ENCODE data around the gene SNAI3. TPM values are rescaled to one million over a fixed set of nuclear protein-coding genes. Genes with fewer than 3 reads are reported as not detected.

Gene SNAI3
- total RNA-seq, 1 donor = not detected

GRCh38 chr16:88634994-88635670 is 51.2 kb downstream of the SNAI3 start:
- TF ChIP-seq CTCF (IDR thresholded peaks at IDR 0.05; ENCODE audit: insufficient read depth, low read length) = no peak
- no peak for DNase-seq (ENCODE audit: low read depth)
- peak overlapping the region; percentile 38 for H3K4me3 ChIP-seq (ENCODE audit: low read depth, low read length)

DNA sequence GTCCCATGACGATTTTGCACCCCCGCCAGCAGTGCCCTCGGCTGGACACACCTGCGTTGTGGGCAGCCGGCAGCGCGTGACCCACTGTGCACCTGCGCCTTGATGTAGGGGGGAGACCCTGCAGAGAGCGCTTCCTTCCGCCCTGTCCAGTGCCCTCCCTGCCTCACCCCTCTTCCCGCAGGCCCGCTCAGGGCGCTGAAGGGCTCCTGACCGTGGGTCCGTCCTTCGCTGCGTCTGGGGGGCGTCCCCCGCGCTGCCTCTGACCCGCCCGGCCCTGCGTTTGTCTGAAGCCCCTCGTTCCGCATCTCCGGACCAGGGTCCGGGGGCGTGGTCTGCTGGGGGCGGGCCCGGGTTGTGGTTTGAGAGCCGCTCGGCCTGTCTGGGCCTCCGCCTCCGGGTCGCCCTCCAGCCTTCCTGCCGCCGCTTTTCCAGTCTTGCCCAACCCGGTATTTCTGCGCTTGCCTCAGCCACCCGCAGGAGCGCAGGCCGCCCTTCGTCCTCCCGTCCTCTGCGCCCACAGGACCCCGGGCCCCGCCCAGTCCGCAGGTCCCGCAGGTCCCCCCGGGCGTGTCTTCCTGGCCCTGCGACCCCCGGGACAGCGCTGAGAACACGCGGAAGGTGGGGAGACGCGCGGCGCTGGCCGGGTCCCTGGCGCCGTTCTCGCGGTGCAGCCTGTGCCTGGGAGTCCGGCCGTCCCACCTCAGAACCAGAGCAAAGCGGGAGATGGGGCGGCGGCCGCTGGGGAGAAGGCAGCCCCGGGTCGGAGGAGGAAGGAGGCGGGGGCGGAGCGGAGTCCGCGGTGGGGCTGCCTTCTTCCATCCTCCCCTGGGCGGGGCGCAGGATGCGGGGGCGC is 51.9 kb downstream of the SNAI3 start:
- peak; percentile 23 for DNase-seq (ENCODE audit: low read depth)

GRCh38 chr16:88633684-88634140 is 52.6 kb downstream of the SNAI3 start:
- peak; percentile 4 for DNase-seq (ENCODE audit: low read depth)
- TF ChIP-seq CTCF (IDR thresholded peaks at IDR 0.05; ENCODE audit: insufficient read depth, low read length) = no peak
- H3K4me3 ChIP-seq (ENCODE audit: low read depth, low read length) = no peak overlapping the region

More for the DNA sequence above, 51.9 kb downstream of the SNAI3 start:
- H3K4me3 ChIP-seq (ENCODE audit: low read depth, low read length) = peak overlapping the region; percentile 38
- no peak for TF ChIP-seq CTCF (IDR thresholded peaks at IDR 0.05; ENCODE audit: insufficient read depth, low read length)

GRCh38 chr16:88632587-88632930 is 53.7 kb downstream of the SNAI3 start:
- DNase-seq (ENCODE audit: low read depth) = no peak
- TF ChIP-seq CTCF (IDR thresholded peaks at IDR 0.05; ENCODE audit: insufficient read depth, low read length) = no peak

DNA sequence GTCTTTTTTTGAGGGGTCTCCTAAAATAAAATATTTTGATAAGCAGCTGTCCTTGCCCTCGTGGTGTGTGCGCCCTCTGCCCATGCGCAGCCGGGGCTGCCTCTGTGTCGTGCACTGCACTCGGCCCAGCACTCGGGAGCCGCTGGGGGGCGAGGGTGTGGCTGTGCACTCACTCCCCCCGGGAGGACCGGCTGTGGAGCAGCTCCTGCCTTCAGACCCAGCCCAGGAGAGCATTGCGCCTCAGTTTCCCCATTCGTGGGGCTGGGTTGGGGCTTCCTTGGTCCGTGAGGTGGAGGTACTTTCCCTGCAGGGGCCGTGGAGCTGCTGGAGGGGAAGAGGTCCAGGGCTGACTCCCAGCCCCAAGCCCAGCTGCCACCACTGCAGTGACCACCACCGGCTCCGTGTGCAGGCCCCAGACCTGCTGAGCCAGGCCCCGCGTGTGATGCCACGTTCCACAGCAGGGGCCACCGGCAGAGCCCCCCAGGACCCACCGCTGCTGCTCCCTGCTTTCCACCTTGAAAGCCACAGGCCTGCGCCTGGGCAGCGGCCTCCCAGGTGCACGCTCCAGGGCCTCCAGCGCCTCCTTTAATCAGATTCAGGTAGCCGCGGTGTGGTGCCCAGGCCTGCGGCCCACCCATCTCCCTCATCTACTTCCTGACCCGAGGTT is 54.3 kb downstream of the SNAI3 start:
- no peak overlapping the region for H3K4me3 ChIP-seq (ENCODE audit: low read depth, low read length)
- no peak for DNase-seq (ENCODE audit: low read depth)
- TF ChIP-seq CTCF (IDR thresholded peaks at IDR 0.05; ENCODE audit: insufficient read depth, low read length) = no peak

More at GRCh38 chr16:88632587-88632930, 53.7 kb downstream of the SNAI3 start:
- no peak overlapping the region for H3K4me3 ChIP-seq (ENCODE audit: low read depth, low read length)

- no peak for TF ChIP-seq CTCF (IDR thresholded peaks at IDR 0.05; ENCODE audit: insufficient read depth, low read length)
- no peak for DNase-seq (ENCODE audit: low read depth)
- H3K4me3 ChIP-seq (ENCODE audit: low read depth, low read length) = no peak overlapping the region
Measured at GRCh38 chr16:88631384-88631783, 54.9 kb downstream of the SNAI3 start.
